ENCODE results near the gene DXO. TPM values are rescaled to one million over a fixed set of nuclear protein-coding genes. Genes with fewer than 3 reads are reported as not detected.

DXO gene
- total and polyA plus RNA-seq, 2 of the 13 experiments (the other 11 are each of a cell fraction or from before 2014, with no cell fraction given): 18.6 to 26.2 TPM

- TF ChIP-seq ZBTB40 (IDR thresholded peaks at IDR 0.05) (peak; percentile 83), ZBTB40 (CRISPR knock-in tag; IDR thresholded peaks at IDR 0.05) (peak; percentile 75), HBP1 (CRISPR knock-in tag; IDR thresholded peaks at IDR 0.05; ENCODE audit: low read depth) (peak; percentile 89), ZNF746 (CRISPR knock-in tag; IDR thresholded peaks at IDR 0.05) (peak; percentile 57), PAWR (CRISPR knock-in tag; IDR thresholded peaks at IDR 0.05; ENCODE audit: borderline replicate concordance) (0 out of 2 replicates have a peak, but pooled peaks have one; percentile 5), BRD4 (CRISPR knock-in tag; IDR thresholded peaks at IDR 0.05) (peak; percentile 59; the same call in 1 of the 2 replicates), FOSL1 (CRISPR knock-in tag; IDR thresholded peaks at IDR 0.05; ENCODE audit: borderline replicate concordance) (no peak), ZNF44 (CRISPR knock-in tag; IDR thresholded peaks at IDR 0.05) (peak; percentile 69; the same call in 1 of the 2 replicates), RAD21 (CRISPR knock-in tag; IDR thresholded peaks at IDR 0.05) (peak; percentile 58), JUNB (CRISPR knock-in tag; IDR thresholded peaks at IDR 0.05; ENCODE audit: borderline replicate concordance) (peak; percentile 28; the same call in 1 of the 2 replicates), ESRRA (CRISPR knock-in tag; IDR thresholded peaks at IDR 0.05; ENCODE audit: low read depth) (peak; percentile 72), ASH2L (IDR thresholded peaks at IDR 0.05; ENCODE audit: insufficient read length, low read depth, low read length) (peak; percentile 99), ZNF24 (IDR thresholded peaks at IDR 0.05) (0 out of 2 replicates have a peak, but pooled peaks have one; percentile 13), AFF4 (CRISPR knock-in tag; IDR thresholded peaks at IDR 0.05) (0 out of 2 replicates have a peak, but pooled peaks have one; percentile 32), ZNF430 (CRISPR knock-in tag; IDR thresholded peaks at IDR 0.05) (peak; percentile 87)
Measured at GRCh38 chr6:31971993-31972708, at the start of gene DXO (continued).

Measured in HepG2 (cell line).